Loucy (cell line): ENCODE measurements around the gene SYT6.
"Not testable (repeated sequence)": the region's sequence is repeated elsewhere in the genome, so short reads cannot be mapped to it uniquely, and the experiment has no call there.

ENCODE experiments used
- H2AFZ ChIP-seq: fragments of 200-600 bp; sonication (generic); 2 replicates; pipeline ENCODE4 v1.6.0; 2016; ENCODE audit warnings: antibody characterized with exemption, mild to moderate bottlenecking, low read length, moderate library complexity
- H3F3A ChIP-seq: fragments of 200-600 bp; 2 replicates; pipeline ENCODE4 v1.6.0; 2016; ENCODE audit warnings: antibody characterized with exemption, low read depth, mild to moderate bottlenecking
- H3K27me3 ChIP-seq: fragments of 200-600 bp; sonication (generic); 2 replicates; pipeline ENCODE4 v1.6.1; 2014; ENCODE audit warnings: low read length, mild to moderate bottlenecking; ENCODE audit not compliant: insufficient read depth, poor library complexity, severe bottlenecking
- H3K36me3 ChIP-seq: fragments of 200-600 bp; sonication (generic); 2 replicates; pipeline ENCODE4 v1.6.1; 2016; ENCODE audit warnings: low read length; ENCODE audit not compliant: insufficient read depth
- H3K4me1 ChIP-seq: fragments of 200-600 bp; sonication (generic); 2 replicates; pipeline ENCODE4 v1.5.1; 2014; ENCODE audit warnings: low read length, mild to moderate bottlenecking; ENCODE audit not compliant: insufficient read depth, poor library complexity, severe bottlenecking
- H3K4me2 ChIP-seq: fragments of 200-600 bp; sonication (generic); 2 replicates; pipeline ENCODE4 v1.6.0; 2014; ENCODE audit warnings: antibody characterized with exemption, low read length, low read depth, mild to moderate bottlenecking; ENCODE audit not compliant: poor library complexity, severe bottlenecking
- H3K4me3 ChIP-seq: fragments of 200-600 bp; sonication (generic); 2 replicates; pipeline ENCODE4 v1.5.1; 2014; ENCODE audit warnings: low read length, mild to moderate bottlenecking, mixed read lengths; ENCODE audit not compliant: poor library complexity, severe bottlenecking
- H3K79me2 ChIP-seq: fragments of 200-600 bp; sonication (generic); 2 replicates; pipeline ENCODE4 v1.6.1; 2014; ENCODE audit warnings: low read length; ENCODE audit not compliant: insufficient read depth
- H3K9ac ChIP-seq: fragments of 200-600 bp; sonication (generic); 2 replicates; pipeline ENCODE4 v1.6.0; 2014; ENCODE audit warnings: mild to moderate bottlenecking, low read depth, low read length, moderate library complexity; ENCODE audit not compliant: poor library complexity, severe bottlenecking
- H3K9me2 ChIP-seq: fragments of 200-600 bp; sonication (generic); replicated peaks from 2 replicates; pipeline ENCODE4 v1.6.1; 2016; ENCODE audit warnings: low read depth, low read length, mixed read lengths
- H3K9me3 ChIP-seq: fragments of 200-600 bp; sonication (generic); 2 replicates; pipeline ENCODE4 v1.6.1; 2014; ENCODE audit warnings: mild to moderate bottlenecking, antibody characterized with exemption, low read length, low read depth; ENCODE audit not compliant: insufficient read depth
- H4K20me1 ChIP-seq: fragments of 200-600 bp; sonication (generic); 2 replicates; pipeline ENCODE4 v1.6.0; 2014; ENCODE audit warnings: antibody characterized with exemption, low read length, mild to moderate bottlenecking; ENCODE audit not compliant: insufficient read depth, poor library complexity, severe bottlenecking
- CTCF ChIP-seq: fragments of 200-600 bp; sonication (generic); conservative IDR thresholded peaks from 2 replicates; pipeline ENCODE4 v1.5.1; 2014; ENCODE audit warnings: mild to moderate bottlenecking, antibody characterized with exemption, low read length
- EZH2phosphoT487 ChIP-seq: fragments of 200-600 bp; IDR thresholded peaks from 2 replicates; pipeline ENCODE4 v1.6.1; 2018; ENCODE audit warnings: antibody characterized with exemption, mild to moderate bottlenecking, moderate library complexity, borderline replicate concordance

Gene SYT6

GRCh38 chr1:114075105-114075504 is 78.6 kb downstream of the SYT6 start:
- H3F3A ChIP-seq, result no peaks in the 10 kb centered on the region
- no peak for TF ChIP-seq CTCF
- no peak for TF ChIP-seq EZH2phosphoT487
- H3K4me3 ChIP-seq, result no peak overlapping the region
- H3K36me3 ChIP-seq, result no peaks in the 10 kb centered on the region
- no peaks in the 10 kb centered on the region for H3K4me1 ChIP-seq
- no peaks in the 10 kb centered on the region for H3K9me2 ChIP-seq
- H3K9ac ChIP-seq, result no peak overlapping the region
- H3K9me3 ChIP-seq, result no peaks in the 10 kb centered on the region; the same call in 1 of the 2 replicates
- no peaks in the 10 kb centered on the region for H3K79me2 ChIP-seq
- no peak overlapping the region for H3K4me2 ChIP-seq
- H4K20me1 ChIP-seq, result no peaks in the 10 kb centered on the region
- H2AFZ ChIP-seq, result no peak overlapping the region
- no peaks in the 10 kb centered on the region for H3K27me3 ChIP-seq

- H3K4me2 ChIP-seq, result no peak overlapping the region
- no peaks in the 10 kb centered on the region for H3K4me1 ChIP-seq
- no peaks in the 10 kb centered on the region for H3K79me2 ChIP-seq
- no peaks in the 10 kb centered on the region for H3K27me3 ChIP-seq
- H2AFZ ChIP-seq, result no peak overlapping the region
- H3K36me3 ChIP-seq, result no peaks in the 10 kb centered on the region
- H3K9ac ChIP-seq, result no peak overlapping the region
- no peaks in the 10 kb centered on the region for H3K9me2 ChIP-seq
- no peak for TF ChIP-seq EZH2phosphoT487
- TF ChIP-seq CTCF, result no peak
- H4K20me1 ChIP-seq, result no peaks in the 10 kb centered on the region
- H3K9me3 ChIP-seq, result no peaks in the 10 kb centered on the region; the same call in 1 of the 2 replicates
- H3K4me3 ChIP-seq, result no peak overlapping the region
- H3F3A ChIP-seq, result no peaks in the 10 kb centered on the region
Observed at GRCh38 chr1:114072246-114072645, 81.4 kb downstream of the SYT6 start.

DNA sequence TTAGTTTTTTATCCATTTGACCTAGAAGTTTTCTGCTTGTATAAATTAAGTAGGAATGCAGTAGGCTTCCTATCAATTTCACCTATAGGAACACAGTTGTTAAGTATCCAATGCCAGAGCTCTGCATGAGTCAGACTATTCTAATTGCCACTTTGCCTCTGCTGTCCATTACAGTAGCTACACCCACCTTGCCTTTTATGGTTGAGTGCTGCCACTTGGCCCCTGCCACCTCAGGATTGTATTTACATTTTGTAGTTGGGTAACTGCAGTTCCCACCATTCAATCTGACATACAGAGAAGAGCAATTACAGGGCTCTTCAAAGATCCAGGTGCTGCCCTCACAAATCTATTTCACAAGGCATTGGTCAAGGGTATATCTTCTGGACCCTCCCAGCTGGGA is 83.9 kb downstream of the SYT6 start:
- H3K4me3 ChIP-seq, H3K36me3 ChIP-seq, H3K79me2 ChIP-seq, H3F3A ChIP-seq, H3K4me2 ChIP-seq, H3K4me1 ChIP-seq, H2AFZ ChIP-seq, H4K20me1 ChIP-seq, H3K9ac ChIP-seq, H3K27me3 ChIP-seq, H3K9me2 ChIP-seq, H3K9me3 ChIP-seq: not testable (repeated sequence)

GRCh38 chr1:114068684-114069083 is 85.0 kb downstream of the SYT6 start:
- H3K4me2 ChIP-seq, result not testable (repeated sequence)

GRCh38 chr1:114065671-114066070 is 88.0 kb downstream of the SYT6 start:
- H4K20me1 ChIP-seq, H3K79me2 ChIP-seq, H3K9ac ChIP-seq, H3K9me3 ChIP-seq, H3K9me2 ChIP-seq, H2AFZ ChIP-seq, H3K4me2 ChIP-seq, H3K4me1 ChIP-seq, H3K4me3 ChIP-seq, H3K27me3 ChIP-seq, H3K36me3 ChIP-seq, H3F3A ChIP-seq: not testable (repeated sequence)

More at GRCh38 chr1:114068684-114069083, 85.0 kb downstream of the SYT6 start:
- not testable (repeated sequence) for H3K79me2 ChIP-seq, H4K20me1 ChIP-seq, H3K4me1 ChIP-seq, H3K9ac ChIP-seq, H3F3A ChIP-seq, H2AFZ ChIP-seq, H3K36me3 ChIP-seq, H3K27me3 ChIP-seq, H3K4me3 ChIP-seq, H3K9me2 ChIP-seq, H3K9me3 ChIP-seq
